HL-60/S4 treated with phorbol 12-myristate 13-acetate at 8.2 ng/mL for 4 days and 3 days (cell line): ENCODE data around the gene RBMS1.

ENCODE experiments used
- in situ Hi-C: fragments of 300-500 bp; cut with MboI; formaldehyde crosslinking; loops from 2 replicates; pipeline ENCODE4 v1.15.0; 2022; ENCODE audit warnings: low sequenced_read_pairs

The RBMS1 gene

GRCh38 chr2:160288324-160288723 lies 205.3 kb downstream of the RBMS1 start:
- in situ Hi-C loops: no loop called here

GRCh38 chr2:160287476-160287875 lies 206.1 kb downstream of the RBMS1 start:
- in situ Hi-C loops: no loop called here

GRCh38 chr2:160286551-160286950 lies 207.1 kb downstream of the RBMS1 start:
- in situ Hi-C loops: no loop called here

- in situ Hi-C loops: no loop called here
Measured at GRCh38 chr2:160283675-160284074, 209.9 kb downstream of the RBMS1 start.

- in situ Hi-C loops: no loop called here
Measured at GRCh38 chr2:160282063-160282580, 211.5 kb downstream of the RBMS1 start.

- in situ Hi-C loops: no loop called here
Measured at GRCh38 chr2:160281213-160281612, 212.4 kb downstream of the RBMS1 start.

- in situ Hi-C loops: no loop called here
Measured at GRCh38 chr2:160279813-160280465, 213.7 kb downstream of the RBMS1 start.

- in situ Hi-C loops: no loop called here
Measured at GRCh38 chr2:160278879-160279177, 214.8 kb downstream of the RBMS1 start.

- in situ Hi-C loops: no loop called here
Measured at GRCh38 chr2:160278101-160278878, 215.3 kb downstream of the RBMS1 start.

- in situ Hi-C loops: no loop called here
Measured at GRCh38 chr2:160277151-160277550, 216.5 kb downstream of the RBMS1 start.

GRCh38 chr2:160275656-160276055 lies 218.0 kb downstream of the RBMS1 start:
- in situ Hi-C loops: no loop called here

- in situ Hi-C loops: no loop called here
Measured at GRCh38 chr2:160271171-160272086, 222.2 kb downstream of the RBMS1 start.

- in situ Hi-C loops: no loop called here
Measured at GRCh38 chr2:160270571-160271113, 223.0 kb downstream of the RBMS1 start.

- in situ Hi-C loops: no loop called here
Measured at GRCh38 chr2:160269803-160270570, 223.6 kb downstream of the RBMS1 start.

GRCh38 chr2:160269365-160269764 lies 224.2 kb downstream of the RBMS1 start:
- in situ Hi-C loops: no loop called here

- in situ Hi-C loops: no loop called here
Measured at GRCh38 chr2:160268151-160268781, 225.3 kb downstream of the RBMS1 start.

- in situ Hi-C loops: no loop called here
Measured at GRCh38 chr2:160267692-160268091, 225.9 kb downstream of the RBMS1 start.

GRCh38 chr2:160267022-160267421 lies 226.6 kb downstream of the RBMS1 start:
- in situ Hi-C loops: no loop called here

- in situ Hi-C loops: no loop called here
Measured at GRCh38 chr2:160266037-160266551, 227.5 kb downstream of the RBMS1 start.

- in situ Hi-C loops: no loop called here
Measured at GRCh38 chr2:160264308-160264707, 229.3 kb downstream of the RBMS1 start.
